ENCODE data around the gene MATR3.

GRCh38 chr5:139246394-139246793 lies 47.1 kb upstream of the MATR3 start:
- no peak for TF ChIP-seq EZH2 (IDR thresholded peaks at IDR 0.05; ENCODE audit: low read length)
- TF ChIP-seq CTCF (optimal IDR thresholded peaks at IDR 0.05 in 1 of 3, IDR thresholded peaks at IDR 0.05 in 1 of 3, conservative IDR thresholded peaks at IDR 0.05 in 1 of 3; ENCODE audit: extremely low read depth in 1 of 3, insufficient read depth in 2 of 3, low read length in 3 of 3), result no peak
